HCT116 (cell line): ENCODE measurements around the gene BRIP1. TPM values are rescaled to one million over a fixed set of nuclear protein-coding genes. Genes with fewer than 3 reads are reported as not detected.
"Not testable (repeated sequence)": the region's sequence is repeated elsewhere in the genome, so short reads cannot be mapped to it uniquely, and the experiment has no call there.

Source experiments
- ATAC-seq: fragments of 200-7000 bp; cut with Tn5 transposase; 2 replicates; pipeline ENCODE4 v1.9.1; 2020; ENCODE audit warnings: mild to moderate bottlenecking, moderate library complexity
- BruUV-seq: library from RNA; stranded (reverse); fragments of 400-500 nt; replicated peaks from 2 replicates; lab custom pipeline; 2021; lab: Mats Ljungman, UMichigan
- CTCF ChIA-PET: fragments of 300-600 bp; sonication (Branson Sonifier 250); formaldehyde crosslinking; loops from one replicate; lab custom pipeline; 2021; ENCODE audit warnings: antibody characterized with exemption; lab: Charles Lee
- POLR2A ChIA-PET: fragments of 300-600, 350-600 bp; sonication (Branson Sonifier 250); formaldehyde crosslinking; loops from one replicate; lab custom pipeline; 2021; ENCODE audit warnings: antibody characterized with exemption; lab: Charles Lee
- RAD21 ChIA-PET, 2 experiments: fragments of 300-600 bp; sonication (Branson Sonifier 250); formaldehyde crosslinking; loops; one replicate each; lab custom pipeline; 2023; ENCODE audit warnings: low total read pairs in 2 of 2; ENCODE audit not compliant: uncharacterized antibody in 2 of 2, unreplicated experiment in 2 of 2, low non-redundant PET in 1 of 2; lab: Charles Lee
- DNase-seq: peaks from one replicate; pipeline ENCODE4 v3.0.0-alpha.2; 2010; ENCODE audit warnings: low read depth, low spot score
- H2AFZ ChIP-seq: fragments of 200-600 bp; shearing (Covaris generic), sonication (generic); 2 replicates; pipeline ENCODE4 v1.6.1; 2017; ENCODE audit warnings: low read depth, mixed run types, mixed read lengths, antibody characterized with exemption, low read length; ENCODE audit not compliant: poor library complexity, severe bottlenecking
- H3K27ac ChIP-seq: 2 replicates; pipeline ENCODE4 v1.5.1; 2012; ENCODE audit warnings: low read depth, low read length
- H3K27me3 ChIP-seq: fragments of 200-600 bp; sonication (generic); 2 replicates; pipeline ENCODE4 v1.6.1; 2016; ENCODE audit warnings: mixed run types, low read length, mixed read lengths; ENCODE audit not compliant: insufficient read depth
- H3K36me3 ChIP-seq, 2 experiments: fragments of 200-500 bp in 1 of 2; fragments of 200-600 bp in 1 of 2; sonication (Bioruptor generic) in 1 of 2; sonication (generic) in 1 of 2; 2 replicates each; pipeline versions ENCODE4 v1.5.1 to v1.6.1; 2014 to 2016; ENCODE audit warnings: low read length in 2 of 2, inconsistent platforms in 1 of 2, mixed read lengths in 1 of 2, mixed run types in 1 of 2; ENCODE audit not compliant: insufficient read depth in 2 of 2, control insufficient read depth in 1 of 2
- H3K4me1 ChIP-seq, 2 experiments: fragments of 200-600 bp in 1 of 2; sonication (generic) in 1 of 2; 2 replicates each; pipeline versions ENCODE4 v1.5.1 to v1.6.1; 2012 to 2017; ENCODE audit warnings: low read length in 2 of 2, inconsistent platforms in 1 of 2, mild to moderate bottlenecking in 1 of 2, mixed read lengths in 1 of 2, mixed run types in 1 of 2, moderate library complexity in 1 of 2; ENCODE audit not compliant: insufficient read depth in 2 of 2, control insufficient read depth in 1 of 2
- H3K4me2 ChIP-seq: fragments of 200-600 bp; sonication (generic); 2 replicates; pipeline ENCODE4 v1.6.1; 2017; ENCODE audit warnings: mixed run types, low read length, mixed read lengths
- H3K4me3 ChIP-seq, 2 experiments: fragments of 200-600 bp in 1 of 2; sonication (generic) in 1 of 2; replicated peaks in 1 of 2; 2 replicates each; pipeline ENCODE4 v1.5.1; 2011 to 2016; ENCODE audit warnings: low read length in 2 of 2, control low read depth in 1 of 2, low read depth in 1 of 2, mild to moderate bottlenecking in 1 of 2, mixed read lengths in 1 of 2, mixed run types in 1 of 2
- H3K79me2 ChIP-seq: fragments of 200-600 bp; sonication (generic); 2 replicates; pipeline ENCODE4 v1.6.1; 2017; ENCODE audit warnings: mild to moderate bottlenecking, mixed run types, low read length, moderate library complexity, mixed read lengths; ENCODE audit not compliant: insufficient read depth
- H3K9ac ChIP-seq: fragments of 200-600 bp; sonication (generic); 2 replicates; pipeline ENCODE4 v1.6.1; 2016; ENCODE audit warnings: low read length, mixed read lengths
- H3K9me2 ChIP-seq: fragments of 200-600 bp; sonication (generic), shearing (Covaris generic); 2 replicates; pipeline ENCODE4 v1.6.1; 2017; ENCODE audit warnings: mixed run types, mild to moderate bottlenecking, moderate library complexity; ENCODE audit not compliant: insufficient read depth
- H3K9me3 ChIP-seq, 2 experiments: fragments of 200-500 bp in 1 of 2; fragments of 200-600 bp in 1 of 2; sonication (Bioruptor generic) in 1 of 2; sonication (generic) in 1 of 2; 2 replicates each; pipeline ENCODE4 v1.6.1; 2014 to 2017; ENCODE audit warnings: low read length in 2 of 2, mixed read lengths in 2 of 2, inconsistent platforms in 1 of 2, low read depth in 1 of 2, mild to moderate bottlenecking in 1 of 2, mixed run types in 1 of 2, moderate library complexity in 1 of 2; ENCODE audit not compliant: control insufficient read depth in 1 of 2, insufficient read depth in 1 of 2
- H4K20me1 ChIP-seq: fragments of 200-600 bp; sonication (generic), shearing (Covaris generic); 2 replicates; pipeline ENCODE4 v1.6.1; 2017; ENCODE audit warnings: mixed run types, mild to moderate bottlenecking, moderate library complexity; ENCODE audit not compliant: insufficient read depth
- CBX3 ChIP-seq: IDR thresholded peaks from 2 replicates; pipeline ENCODE4 v1.6.1; 2012; ENCODE audit warnings: low read depth
- CEBPB ChIP-seq: IDR thresholded peaks from 2 replicates; pipeline ENCODE4 v1.6.1; 2012; ENCODE audit warnings: low read depth
- ELF1 ChIP-seq: IDR thresholded peaks from 2 replicates; pipeline ENCODE4 v1.6.1; 2012; ENCODE audit warnings: low read depth, borderline replicate concordance
- EZH2 ChIP-seq: fragments of 200-600 bp; sonication (generic); IDR thresholded peaks from 2 replicates; pipeline ENCODE4 v1.6.1; 2017; ENCODE audit warnings: antibody characterized with exemption, mixed run types
- JUND ChIP-seq: IDR thresholded peaks from 2 replicates; pipeline ENCODE4 v1.6.1; 2012
- POLR2A ChIP-seq: IDR thresholded peaks from 2 replicates; pipeline ENCODE4 v1.7.0; 2011; ENCODE audit warnings: borderline replicate concordance; ENCODE audit not compliant: insufficient read depth, insufficient read length; ENCODE audit errors: extremely low read depth
- POLR2AphosphoS5 ChIP-seq: IDR thresholded peaks from 2 replicates; pipeline ENCODE4 v1.6.1; 2011; ENCODE audit warnings: mild to moderate bottlenecking, low read depth, low read length, moderate library complexity
- RAD21 ChIP-seq: IDR thresholded peaks from 2 replicates; pipeline ENCODE4 v1.6.1; 2012; ENCODE audit warnings: low read depth, mild to moderate bottlenecking
- SP1 ChIP-seq: IDR thresholded peaks from 2 replicates; pipeline ENCODE4 v1.6.1; 2012; ENCODE audit warnings: low read depth
- SRF ChIP-seq: IDR thresholded peaks from 2 replicates; pipeline ENCODE4 v1.6.1; 2012; ENCODE audit warnings: low read depth
- TCF7L2 ChIP-seq: IDR thresholded peaks from 2 replicates; pipeline ENCODE4 v1.7.0; 2011; ENCODE audit warnings: borderline replicate concordance, inconsistent platforms; ENCODE audit not compliant: insufficient read depth, insufficient read length; ENCODE audit errors: extremely low read depth
- ZFX ChIP-seq: fragments of 450-650 bp; IDR thresholded peaks from 2 replicates; pipeline ENCODE4 v1.6.1; 2017
- ZNF274 ChIP-seq: fragments of 200-500 bp; sonication (Bioruptor generic); IDR thresholded peaks from 2 replicates; pipeline ENCODE4 v1.6.1; 2014; ENCODE audit warnings: mild to moderate bottlenecking, low read depth, low read length, inconsistent platforms
- intact Hi-C: fragments of 100-400 bp; cut with micrococcal nuclease; formaldehyde crosslinking; loops from 2 replicates; pipeline ENCODE4 v1.10.0; 2022
- total RNA-seq: library from RNA; stranded (reverse); gene quantifications from one replicate; pipeline ENCODE4 v1.2.1, GENCODE V29; 2021; ENCODE audit not compliant: unreplicated experiment
- TF ChIP-seq, protein P1 (sequence below): IDR thresholded peaks from 2 replicates; pipeline ENCODE4 v1.6.1; 2012; ENCODE audit warnings: low read depth
- TF ChIP-seq, protein P2 (sequence below): IDR thresholded peaks from 2 replicates; pipeline ENCODE4 v1.6.1; 2012
- TF ChIP-seq, protein P3 (sequence below): IDR thresholded peaks from 2 replicates; pipeline ENCODE4 v1.6.1; 2012

The BRIP1 gene
- total RNA-seq, 1 experiment from 2014 or later, result 22.2 TPM

DNA sequence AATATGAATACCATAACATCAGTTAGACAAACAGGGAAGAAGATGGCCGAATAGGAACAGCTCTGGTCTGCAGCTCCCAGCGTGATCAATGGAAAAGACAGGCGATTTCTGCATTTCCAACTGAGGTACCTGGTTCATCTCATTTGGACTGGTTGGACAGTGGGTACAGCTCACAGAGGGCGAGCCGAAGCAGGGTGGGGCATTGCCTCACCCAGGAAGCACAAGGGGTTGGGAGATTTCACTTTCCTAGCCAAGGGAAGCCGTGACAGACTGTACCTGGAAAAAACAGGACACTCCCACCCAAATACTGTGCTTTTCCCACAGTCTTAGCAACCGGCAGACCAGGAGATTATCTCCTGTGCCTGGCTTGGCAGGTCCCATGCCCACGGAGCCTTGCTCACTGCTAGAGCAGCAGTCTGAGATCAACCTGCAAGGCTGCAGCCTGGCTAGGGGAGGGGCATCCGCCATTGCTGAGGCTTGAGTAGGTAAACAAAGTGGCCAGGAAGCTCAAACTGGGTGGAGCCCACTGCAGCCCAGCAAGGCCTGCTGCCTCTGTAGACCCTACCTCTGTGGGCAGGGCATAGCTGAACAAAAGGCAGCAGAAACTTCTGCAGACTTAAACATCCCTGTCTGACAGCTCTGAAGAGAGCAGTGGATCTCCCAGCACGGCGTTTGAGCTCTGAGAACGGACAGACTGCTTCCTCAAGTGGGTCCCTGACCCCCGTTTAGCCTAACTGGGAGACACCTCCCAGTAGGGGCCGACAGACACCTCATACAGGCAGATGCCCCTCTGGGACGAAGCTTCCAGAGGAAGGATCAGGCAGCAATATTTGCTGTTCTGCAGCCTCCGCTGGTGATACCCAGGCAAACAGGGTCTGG is 190.1 kb downstream of the BRIP1 start:
- RAD21 ChIA-PET, H3K4me3 ChIP-seq, DNase-seq, H3K36me3 ChIP-seq, H3K9me2 ChIP-seq, intact Hi-C loops, H3K27ac ChIP-seq, H3K4me1 ChIP-seq, CTCF ChIA-PET, ATAC-seq, H3K27me3 ChIP-seq, H3K9me3 ChIP-seq, BruUV-seq, POLR2A ChIA-PET, H2AFZ ChIP-seq, H3K9ac ChIP-seq, H3K4me2 ChIP-seq, H3K79me2 ChIP-seq, H4K20me1 ChIP-seq: not testable (repeated sequence)

DNA sequence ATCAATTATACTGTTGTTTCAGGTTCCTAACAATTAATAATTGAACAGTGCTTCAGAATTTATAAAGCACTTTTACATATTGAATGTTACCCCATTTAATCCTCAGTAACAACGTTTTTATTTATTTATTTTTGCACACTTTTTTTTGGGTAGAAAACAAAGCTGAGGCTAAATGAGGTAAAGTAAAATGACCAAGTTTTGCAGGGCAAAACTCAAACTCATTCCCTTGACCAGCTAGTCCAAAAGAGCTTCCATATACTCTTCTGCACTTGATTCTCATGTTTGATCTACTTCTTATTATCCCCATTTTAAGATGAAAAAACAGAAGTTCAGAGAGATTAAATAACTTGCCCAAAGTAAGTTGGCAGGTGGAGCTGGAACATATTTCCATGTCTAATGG is 191.2 kb downstream of the BRIP1 start:
- Histone ChIP-seq H3K4me2 (no peak overlapping the region), H3K27ac (no peak overlapping the region), H3K36me3 (no peaks in the 10 kb centered on the region), H3K27me3 (no peaks in the 10 kb centered on the region), H3K9me2 (no peaks in the 10 kb centered on the region), H3K9me3 (no peaks in the 10 kb centered on the region), H3K4me3 (no peak overlapping the region), H3K9ac (no peak overlapping the region), H3K79me2 (no peaks in the 10 kb centered on the region), H3K4me1 (no peaks in the 10 kb centered on the region), H2AFZ (no peak overlapping the region), H4K20me1 (no peaks in the 10 kb centered on the region)
- ATAC-seq (no peak), DNase-seq (no peak)
- BruUV-seq, result no TSS peak
- ChIA-PET RAD21 (no interaction called here), POLR2A (no interaction called here), CTCF (no interaction called here)
- TF ChIP-seq SP1 (no peak), POLR2AphosphoS5 (no peak), ELF1 (no peak), CBX3 (no peak), JUND (no peak), TCF7L2 (no peak), POLR2A (no peak), EZH2 (no peak), CEBPB (no peak), ZNF274 (no peak), ZFX (no peak), RAD21 (no peak), SRF (no peak)
- TF ChIP-seq, protein P1, sequence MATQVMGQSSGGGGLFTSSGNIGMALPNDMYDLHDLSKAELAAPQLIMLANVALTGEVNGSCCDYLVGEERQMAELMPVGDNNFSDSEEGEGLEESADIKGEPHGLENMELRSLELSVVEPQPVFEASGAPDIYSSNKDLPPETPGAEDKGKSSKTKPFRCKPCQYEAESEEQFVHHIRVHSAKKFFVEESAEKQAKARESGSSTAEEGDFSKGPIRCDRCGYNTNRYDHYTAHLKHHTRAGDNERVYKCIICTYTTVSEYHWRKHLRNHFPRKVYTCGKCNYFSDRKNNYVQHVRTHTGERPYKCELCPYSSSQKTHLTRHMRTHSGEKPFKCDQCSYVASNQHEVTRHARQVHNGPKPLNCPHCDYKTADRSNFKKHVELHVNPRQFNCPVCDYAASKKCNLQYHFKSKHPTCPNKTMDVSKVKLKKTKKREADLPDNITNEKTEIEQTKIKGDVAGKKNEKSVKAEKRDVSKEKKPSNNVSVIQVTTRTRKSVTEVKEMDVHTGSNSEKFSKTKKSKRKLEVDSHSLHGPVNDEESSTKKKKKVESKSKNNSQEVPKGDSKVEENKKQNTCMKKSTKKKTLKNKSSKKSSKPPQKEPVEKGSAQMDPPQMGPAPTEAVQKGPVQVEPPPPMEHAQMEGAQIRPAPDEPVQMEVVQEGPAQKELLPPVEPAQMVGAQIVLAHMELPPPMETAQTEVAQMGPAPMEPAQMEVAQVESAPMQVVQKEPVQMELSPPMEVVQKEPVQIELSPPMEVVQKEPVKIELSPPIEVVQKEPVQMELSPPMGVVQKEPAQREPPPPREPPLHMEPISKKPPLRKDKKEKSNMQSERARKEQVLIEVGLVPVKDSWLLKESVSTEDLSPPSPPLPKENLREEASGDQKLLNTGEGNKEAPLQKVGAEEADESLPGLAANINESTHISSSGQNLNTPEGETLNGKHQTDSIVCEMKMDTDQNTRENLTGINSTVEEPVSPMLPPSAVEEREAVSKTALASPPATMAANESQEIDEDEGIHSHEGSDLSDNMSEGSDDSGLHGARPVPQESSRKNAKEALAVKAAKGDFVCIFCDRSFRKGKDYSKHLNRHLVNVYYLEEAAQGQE, result no peak
- TF ChIP-seq, protein P2, sequence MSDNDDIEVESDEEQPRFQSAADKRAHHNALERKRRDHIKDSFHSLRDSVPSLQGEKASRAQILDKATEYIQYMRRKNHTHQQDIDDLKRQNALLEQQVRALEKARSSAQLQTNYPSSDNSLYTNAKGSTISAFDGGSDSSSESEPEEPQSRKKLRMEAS, result no peak
- TF ChIP-seq, protein P3, sequence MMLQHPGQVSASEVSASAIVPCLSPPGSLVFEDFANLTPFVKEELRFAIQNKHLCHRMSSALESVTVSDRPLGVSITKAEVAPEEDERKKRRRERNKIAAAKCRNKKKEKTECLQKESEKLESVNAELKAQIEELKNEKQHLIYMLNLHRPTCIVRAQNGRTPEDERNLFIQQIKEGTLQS, result no peak
- intact Hi-C loops, result no loop called here
